Measurements from ENCODE around the gene ELF3.
"Not testable (repeated sequence)": the region's sequence is repeated elsewhere in the genome, so short reads cannot be mapped to it uniquely, and the experiment has no call there.

The ELF3 gene

GRCh38 chr1:202063093-202063492, 52.7 kb downstream of the ELF3 start:
- FAIRE-seq (no peak), DNase-seq (ENCODE audit: insufficient read length, low spot score) (no peak)
- TF ChIP-seq, protein P1, sequence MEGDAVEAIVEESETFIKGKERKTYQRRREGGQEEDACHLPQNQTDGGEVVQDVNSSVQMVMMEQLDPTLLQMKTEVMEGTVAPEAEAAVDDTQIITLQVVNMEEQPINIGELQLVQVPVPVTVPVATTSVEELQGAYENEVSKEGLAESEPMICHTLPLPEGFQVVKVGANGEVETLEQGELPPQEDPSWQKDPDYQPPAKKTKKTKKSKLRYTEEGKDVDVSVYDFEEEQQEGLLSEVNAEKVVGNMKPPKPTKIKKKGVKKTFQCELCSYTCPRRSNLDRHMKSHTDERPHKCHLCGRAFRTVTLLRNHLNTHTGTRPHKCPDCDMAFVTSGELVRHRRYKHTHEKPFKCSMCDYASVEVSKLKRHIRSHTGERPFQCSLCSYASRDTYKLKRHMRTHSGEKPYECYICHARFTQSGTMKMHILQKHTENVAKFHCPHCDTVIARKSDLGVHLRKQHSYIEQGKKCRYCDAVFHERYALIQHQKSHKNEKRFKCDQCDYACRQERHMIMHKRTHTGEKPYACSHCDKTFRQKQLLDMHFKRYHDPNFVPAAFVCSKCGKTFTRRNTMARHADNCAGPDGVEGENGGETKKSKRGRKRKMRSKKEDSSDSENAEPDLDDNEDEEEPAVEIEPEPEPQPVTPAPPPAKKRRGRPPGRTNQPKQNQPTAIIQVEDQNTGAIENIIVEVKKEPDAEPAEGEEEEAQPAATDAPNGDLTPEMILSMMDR (IDR thresholded peaks at IDR 0.05; ENCODE audit: insufficient read depth, missing control alignments): no peak

DNA sequence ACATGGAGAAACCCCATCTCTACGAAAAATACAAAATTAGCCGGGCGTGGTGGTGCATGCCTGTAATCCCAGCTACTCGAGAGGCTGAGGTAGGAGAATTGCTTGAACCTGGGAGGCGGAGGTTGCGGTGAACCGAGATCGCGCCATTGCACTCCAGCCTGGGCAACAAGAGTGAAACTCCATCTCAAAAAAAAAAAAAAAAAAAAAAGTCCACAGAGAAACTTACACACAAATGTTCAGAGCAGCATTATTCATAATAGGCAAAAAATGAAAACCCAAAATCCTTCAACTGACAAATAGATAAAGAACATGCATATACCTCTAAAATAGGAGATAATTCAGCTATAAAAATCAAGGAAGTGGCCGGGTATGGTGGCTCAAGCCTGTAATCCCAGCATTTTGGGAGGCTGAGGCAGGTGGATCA, 54.5 kb downstream of the ELF3 start:
- not testable (repeated sequence) for DNase-seq (ENCODE audit: insufficient read length, low spot score); FAIRE-seq

All from D721Med (cell line).